ENCODE results near the gene ANXA11. TPM values are rescaled to one million over a fixed set of nuclear protein-coding genes. Genes with fewer than 3 reads are reported as not detected.

The ANXA11 gene
- total and polyA plus RNA-seq, 2 of the 8 experiments (the other 6 are each of a cell fraction or from before 2014, with no cell fraction given): 40.5 to 84.9 TPM

DNA sequence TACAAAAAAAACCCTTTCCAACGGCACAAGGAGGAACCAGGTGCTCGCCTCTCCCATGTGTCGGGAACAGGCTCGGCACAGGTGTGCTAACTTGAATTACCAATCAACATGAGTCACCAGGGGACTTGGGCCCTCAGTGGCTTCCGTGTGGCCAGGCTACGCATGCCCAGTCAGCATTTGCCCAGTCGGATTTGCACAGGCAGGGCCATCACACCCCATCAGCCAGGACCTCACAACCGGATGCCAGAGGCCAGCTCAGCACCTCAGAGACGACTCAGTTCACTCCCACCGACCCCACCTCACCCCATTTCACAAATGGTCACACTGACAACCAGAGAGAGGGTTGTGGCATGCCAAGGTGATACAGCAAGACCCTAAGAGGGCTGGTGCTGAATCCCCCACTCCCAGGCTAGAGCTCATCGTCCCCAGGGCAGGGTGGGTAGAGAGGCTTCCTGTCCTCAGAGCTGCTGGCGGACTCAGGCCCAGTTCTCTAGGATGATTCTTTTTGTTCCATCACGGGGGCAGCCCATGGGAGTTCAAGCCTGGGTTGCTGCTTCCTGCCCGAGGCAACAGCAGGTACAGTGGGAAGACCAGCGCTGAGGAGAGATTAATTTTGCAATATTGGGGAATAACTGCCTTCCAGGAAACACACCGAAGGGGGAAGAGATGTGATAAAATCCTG is 13.6 kb downstream of the ANXA11 start:
- FAIRE-seq: no peak
- Histone ChIP-seq H3K4ac (replicated peaks; ENCODE audit: insufficient read length, low read depth, low read length) (no peak overlapping the region), H3K79me1 (ENCODE audit: low read depth, low read length) (peaks cover 2% of the 10 kb centered on the region; the same call in 1 of the 2 replicates), H3K36me3 (ENCODE audit: control insufficient read depth in 2 of 4, insufficient read depth in 4 of 4, low read length in 3 of 4) (no peaks in the 10 kb centered on the region), H3K23me2 (ENCODE audit: low read depth, low read length) (no peaks in the 10 kb centered on the region), H3K14ac (ENCODE audit: insufficient read length) (no peak overlapping the region), H4K91ac (replicated peaks; ENCODE audit: insufficient read length, low read length) (peak overlapping the region; percentile 40), H4K20me1 (replicated peaks in 1 of 2; ENCODE audit: control insufficient read depth in 1 of 2, insufficient read depth in 2 of 2, low read length in 2 of 2) (peaks cover 5 to 6% of the 10 kb centered on the region in 2 experiments), H2BK5ac (ENCODE audit: low read depth, low read length) (no peak overlapping the region), H3K9me3 (ENCODE audit: insufficient read depth in 2 of 2, low read depth in 1 of 2, low read length in 1 of 2) (no peaks in the 10 kb centered on the region), H2BK120ac (replicated peaks; ENCODE audit: low read depth, low read length) (no peak overlapping the region), H2BK12ac (ENCODE audit: low read depth, low read length) (no peak overlapping the region), H3K27me3 (replicated peaks in 1 of 4; ENCODE audit: control insufficient read depth in 3 of 4, extremely low read depth in 1 of 4, insufficient read depth in 3 of 4, low read length in 3 of 4) (no peaks in the 10 kb centered on the region), H3K4me2 (ENCODE audit: insufficient read depth in 1 of 2, low read depth in 2 of 2, low read length in 2 of 2) (no peak overlapping the region), H3K9ac (replicated peaks in 1 of 4; ENCODE audit: extremely low read depth in 1 of 4, low read depth in 3 of 4, low read length in 3 of 4) (no peak overlapping the region), H3K4me3 (ENCODE audit: extremely low read depth in 1 of 4, insufficient read depth in 2 of 4, low read depth in 3 of 4, low read length in 4 of 4) (no peak overlapping the region), H3K4me1 (replicated peaks in 1 of 4; ENCODE audit: control insufficient read depth in 3 of 4, insufficient read depth in 4 of 4, low read length in 3 of 4) (peaks cover 0 to 12% (median 4%) of the 10 kb centered on the region in 4 experiments; a peak in 3 of 7 replicates), H3K56ac (replicated peaks; ENCODE audit: insufficient read length, low read depth, low read length) (no peak overlapping the region), H4K5ac (ENCODE audit: insufficient read length, low read depth, low read length) (no peak overlapping the region), H2BK20ac (ENCODE audit: low read length) (no peak overlapping the region), H2AK5ac (ENCODE audit: low read depth, low read length) (no peak overlapping the region; the same call in 1 of the 2 replicates), H2AFZ (ENCODE audit: low read length) (no peak overlapping the region), H3K23ac (ENCODE audit: insufficient read length) (no peak overlapping the region), H3K18ac (ENCODE audit: extremely low read depth, low read length) (no peak overlapping the region), H3K79me2 (ENCODE audit: control insufficient read depth in 1 of 2, insufficient read depth in 2 of 2, low read length in 2 of 2) (peaks cover 0 to 27% of the 10 kb centered on the region in 2 experiments; a peak in 3 of 4 replicates), H2BK15ac (ENCODE audit: low read length) (no peak overlapping the region), H3K27ac (ENCODE audit: low read depth, low read length) (no peak overlapping the region), H4K8ac (ENCODE audit: extremely low read depth, insufficient read depth, low read length) (no peak overlapping the region; the same call in 1 of the 2 replicates)
- CTCF ChIA-PET (ENCODE audit: partially characterized antibody): interaction anchor here (0.8 to 1.2 kb wide), 3 partner anchors 16 to 24 kb away, joined by 3 to 4 read pairs (median 3); no protein-coding TSS in a partner anchor
- TF ChIP-seq CEBPB (IDR thresholded peaks at IDR 0.05; ENCODE audit: low read depth, low read length) (no peak), GABPA (IDR thresholded peaks at IDR 0.05; ENCODE audit: borderline replicate concordance, insufficient read depth, low read length) (no peak), YY1 (IDR thresholded peaks at IDR 0.05; ENCODE audit: low read depth, low read length) (no peak), TCF12 (IDR thresholded peaks at IDR 0.05; ENCODE audit: low read depth, low read length) (no peak), SAP30 (IDR thresholded peaks at IDR 0.05; ENCODE audit: insufficient read depth, insufficient replicate concordance, low read length) (no peak), RBBP5 (IDR thresholded peaks at IDR 0.05; ENCODE audit: borderline replicate concordance, low read depth, low read length) (no peak)
- WGBS, 2 experiments (ENCODE audit: extremely low coverage in 1 of 2, insufficient coverage in 1 of 2, insufficient read length in 1 of 2, insufficient replicate concordance in 2 of 2, low coverage in 1 of 2, low lambda C conversion rate in 2 of 2, missing lambda C conversion rate in 1 of 2): 79% methylated on average over 16 of the region's 16 CpGs; no CpG with 5 or more reads in 1 of the 2 experiments
- POLR2A ChIA-PET (ENCODE audit: partially characterized antibody): interaction anchor here (0.9 to 1.2 kb wide), 2 partner anchors 10 to 12 kb away, joined by 3 read pairs; no protein-coding TSS in a partner anchor
- DNase-seq (ENCODE audit: low read depth in 1 of 2, low spot score in 2 of 2): no peak
